ENCODE results near the gene LIMS1. TPM values are rescaled to one million over a fixed set of nuclear protein-coding genes. Genes with fewer than 3 reads are reported as not detected.
"Not testable (repeated sequence)": the region's sequence is repeated elsewhere in the genome, so short reads cannot be mapped to it uniquely, and the experiment has no call there.

LIMS1 gene
- total RNA-seq, 2 donors from 2014 or later: 34.1 to 50.3 TPM

- no peak for DNase-seq
- Histone ChIP-seq H3K36me3 (no peaks in the 10 kb centered on the region), H3K27ac (no peak overlapping the region), H3K27me3 (no peaks in the 10 kb centered on the region), H3K9me3 (no peaks in the 10 kb centered on the region), H3K4me1 (no peaks in the 10 kb centered on the region), H3K9ac (ENCODE audit: low read depth in 2 of 2, low read length in 2 of 2) (no peak overlapping the region), H3K4me3 (no peak overlapping the region)
- TF ChIP-seq, protein P1, sequence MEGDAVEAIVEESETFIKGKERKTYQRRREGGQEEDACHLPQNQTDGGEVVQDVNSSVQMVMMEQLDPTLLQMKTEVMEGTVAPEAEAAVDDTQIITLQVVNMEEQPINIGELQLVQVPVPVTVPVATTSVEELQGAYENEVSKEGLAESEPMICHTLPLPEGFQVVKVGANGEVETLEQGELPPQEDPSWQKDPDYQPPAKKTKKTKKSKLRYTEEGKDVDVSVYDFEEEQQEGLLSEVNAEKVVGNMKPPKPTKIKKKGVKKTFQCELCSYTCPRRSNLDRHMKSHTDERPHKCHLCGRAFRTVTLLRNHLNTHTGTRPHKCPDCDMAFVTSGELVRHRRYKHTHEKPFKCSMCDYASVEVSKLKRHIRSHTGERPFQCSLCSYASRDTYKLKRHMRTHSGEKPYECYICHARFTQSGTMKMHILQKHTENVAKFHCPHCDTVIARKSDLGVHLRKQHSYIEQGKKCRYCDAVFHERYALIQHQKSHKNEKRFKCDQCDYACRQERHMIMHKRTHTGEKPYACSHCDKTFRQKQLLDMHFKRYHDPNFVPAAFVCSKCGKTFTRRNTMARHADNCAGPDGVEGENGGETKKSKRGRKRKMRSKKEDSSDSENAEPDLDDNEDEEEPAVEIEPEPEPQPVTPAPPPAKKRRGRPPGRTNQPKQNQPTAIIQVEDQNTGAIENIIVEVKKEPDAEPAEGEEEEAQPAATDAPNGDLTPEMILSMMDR (IDR thresholded peaks at IDR 0.05): no peak
- intact Hi-C loops (cut with DNase I): no loop called here
Measured at GRCh38 chr2:108691447-108691846, 157.2 kb downstream of the LIMS1 start.

GRCh38 chr2:108701208-108701607 lies 166.9 kb downstream of the LIMS1 start:
- H3K27me3 ChIP-seq: no peaks in the 10 kb centered on the region
- no peaks in the 10 kb centered on the region for H3K9me3 ChIP-seq
- H3K9ac ChIP-seq (ENCODE audit: low read depth in 2 of 2, low read length in 2 of 2): no peak overlapping the region
- H3K4me1 ChIP-seq: no peaks in the 10 kb centered on the region
- intact Hi-C loops (cut with DNase I): no loop called here
- no peaks in the 10 kb centered on the region for H3K36me3 ChIP-seq
- TF ChIP-seq, protein P1 (IDR thresholded peaks at IDR 0.05): no peak
- DNase-seq: no peak
- H3K27ac ChIP-seq: no peak overlapping the region
- H3K4me3 ChIP-seq: no peak overlapping the region

DNA sequence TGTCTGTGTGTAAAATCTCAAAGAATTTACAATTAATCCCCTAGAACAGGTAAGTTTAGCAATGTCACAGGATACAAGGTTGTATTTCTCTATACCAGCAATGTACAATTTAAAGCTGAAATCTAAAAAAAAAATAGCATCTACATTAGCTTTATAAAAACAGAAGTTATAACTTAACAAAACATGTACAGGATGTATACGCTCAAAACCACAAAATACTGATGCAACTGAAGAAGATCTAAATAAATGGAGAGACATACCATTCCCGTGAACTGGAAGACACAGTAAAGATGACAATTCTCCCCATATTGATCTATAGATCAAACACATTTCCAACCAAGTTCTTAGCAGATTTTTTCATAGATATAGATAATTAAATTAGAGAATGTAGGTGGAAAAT lies 167.5 kb downstream of the LIMS1 start:
- no peak overlapping the region for H3K4me3 ChIP-seq
- no peaks in the 10 kb centered on the region for H3K36me3 ChIP-seq
- TF ChIP-seq, protein P1 (IDR thresholded peaks at IDR 0.05): no peak
- DNase-seq: no peak
- H3K27ac ChIP-seq: no peak overlapping the region
- no peaks in the 10 kb centered on the region for H3K27me3 ChIP-seq
- H3K9me3 ChIP-seq: no peaks in the 10 kb centered on the region
- no peaks in the 10 kb centered on the region for H3K4me1 ChIP-seq
- intact Hi-C loops (cut with DNase I): no loop called here
- H3K9ac ChIP-seq (ENCODE audit: low read depth in 2 of 2, low read length in 2 of 2): no peak overlapping the region

DNA sequence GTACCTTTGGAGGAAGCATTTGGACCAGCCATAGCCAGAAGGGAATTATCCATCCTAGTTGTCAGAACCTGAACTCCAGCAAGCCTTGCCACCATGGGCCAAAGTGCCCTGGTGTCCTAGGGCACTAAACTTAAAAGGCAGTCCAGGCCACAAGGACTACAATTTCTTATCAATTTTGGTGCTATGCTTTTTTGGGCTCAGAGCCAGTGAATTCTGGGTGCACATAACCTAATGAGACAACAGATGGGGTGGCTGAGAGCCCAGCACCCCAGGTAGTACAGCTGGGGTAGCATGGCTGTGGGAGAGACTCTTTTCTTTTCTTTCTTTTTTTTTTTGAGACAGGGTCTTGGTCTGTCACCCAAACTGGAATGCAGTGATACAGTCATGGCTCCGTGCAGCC lies 170.6 kb downstream of the LIMS1 start:
- Histone ChIP-seq H3K27ac (no peak overlapping the region), H3K9ac (ENCODE audit: low read depth in 2 of 2, low read length in 2 of 2) (no peak overlapping the region), H3K4me3 (no peak overlapping the region), H3K36me3 (no peaks in the 10 kb centered on the region), H3K27me3 (no peaks in the 10 kb centered on the region), H3K9me3 (no peaks in the 10 kb centered on the region), H3K4me1 (no peaks in the 10 kb centered on the region)
- TF ChIP-seq, protein P1 (IDR thresholded peaks at IDR 0.05): no peak
- intact Hi-C loops (cut with DNase I): no loop called here
- DNase-seq: no peak

DNA sequence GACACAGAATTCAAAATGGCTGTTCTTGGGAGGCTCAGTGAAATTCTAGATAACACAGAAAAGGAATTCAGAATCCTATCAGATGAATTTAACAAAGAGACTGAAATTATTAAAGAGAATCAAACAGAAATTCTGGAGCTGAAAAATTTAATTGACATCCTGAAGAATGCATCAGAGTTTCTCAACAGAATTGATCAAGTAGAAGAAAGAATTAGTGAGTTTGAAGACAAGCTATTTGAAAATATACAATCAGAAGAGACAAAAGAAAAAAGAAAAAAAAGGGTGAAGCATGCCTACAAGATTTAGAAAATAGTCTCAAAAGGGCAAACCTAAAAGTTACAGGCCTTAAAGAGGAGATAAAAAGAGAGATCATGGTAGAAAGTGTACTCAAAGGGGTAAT lies 173.0 kb downstream of the LIMS1 start:
- DNase-seq: no peak
- no peak overlapping the region for H3K4me3 ChIP-seq
- intact Hi-C loops (cut with DNase I): no loop called here
- TF ChIP-seq, protein P1 (IDR thresholded peaks at IDR 0.05): no peak
- H3K4me1 ChIP-seq: no peaks in the 10 kb centered on the region
- no peak overlapping the region for H3K27ac ChIP-seq
- no peaks in the 10 kb centered on the region for H3K9me3 ChIP-seq
- no peak overlapping the region for H3K9ac ChIP-seq (ENCODE audit: low read depth in 2 of 2, low read length in 2 of 2)
- H3K27me3 ChIP-seq: no peaks in the 10 kb centered on the region
- no peaks in the 10 kb centered on the region for H3K36me3 ChIP-seq

- H3K4me1 ChIP-seq; DNase-seq; H3K36me3 ChIP-seq; H3K27ac ChIP-seq; H3K27me3 ChIP-seq; intact Hi-C loops (cut with DNase I); H3K4me3 ChIP-seq; H3K9ac ChIP-seq (ENCODE audit: low read depth in 2 of 2, low read length in 2 of 2); H3K9me3 ChIP-seq: not testable (repeated sequence)
Measured at GRCh38 chr2:108716971-108717370, 182.7 kb downstream of the LIMS1 start.

Measured in colonic mucosa (tissue), 4 donors.